ENCODE results near the gene DEFB121. TPM values are rescaled to one million over a fixed set of nuclear protein-coding genes. Genes with fewer than 3 reads are reported as not detected.

Gene DEFB121
- total and polyA plus RNA-seq, 8 donors, result not detected

GRCh38 chr20:31425797-31426196 is 19.8 kb upstream of the DEFB121 start:
- FAIRE-seq (no peak), DNase-seq (no peak), ATAC-seq (no peak)
- peaks cover 0 to 6% (median 1%) of the 10 kb centered on the region in 4 donors for H3K27me3 ChIP-seq
- no peaks in the 10 kb centered on the region for H3K4me1 ChIP-seq
- TF ChIP-seq CTCF (IDR thresholded peaks at IDR 0.05), result no peak
- H3K27ac ChIP-seq, result no peak overlapping the region
- H3K9me3 ChIP-seq, result no peaks in the 10 kb centered on the region
- no peak overlapping the region for H3K4me3 ChIP-seq
- H3K36me3 ChIP-seq, result no peaks in the 10 kb centered on the region
- intact Hi-C loops (cut with DNase I), result no loop called here

- WGBS, 2 donors, result 66 to 68% methylated on average over 7 of the region's 7 CpGs
- Histone ChIP-seq H3K4me1 (no peaks in the 10 kb centered on the region), H3K4me3 (no peak overlapping the region), H3K36me3 (no peaks in the 10 kb centered on the region), H3K9me3 (no peaks in the 10 kb centered on the region), H3K27me3 (peaks cover 0 to 6% (median 0%) of the 10 kb centered on the region in 4 donors), H3K27ac (no peak overlapping the region)
- ATAC-seq, result no peak
- DNase-seq, result no peak
- FAIRE-seq, result no peak
- TF ChIP-seq CTCF (IDR thresholded peaks at IDR 0.05), result no peak
- intact Hi-C loops (cut with DNase I), result no loop called here
Observed at GRCh38 chr20:31418307-31418706, 12.3 kb upstream of the DEFB121 start.

- intact Hi-C loops (cut with DNase I), result no loop called here
- no peak overlapping the region for H3K4me3 ChIP-seq
- no peaks in the 10 kb centered on the region for H3K4me1 ChIP-seq
- H3K27ac ChIP-seq, result no peak overlapping the region
- DNase-seq (no peak), FAIRE-seq (no peak), ATAC-seq (no peak)
- H3K27me3 ChIP-seq, result no peaks in the 10 kb centered on the region
- no peak for TF ChIP-seq CTCF (IDR thresholded peaks at IDR 0.05)
- no peaks in the 10 kb centered on the region for H3K9me3 ChIP-seq
- H3K36me3 ChIP-seq, result no peaks in the 10 kb centered on the region
- 78 to 84% methylated on average over 2 of the region's 2 CpGs for WGBS, 2 donors
Observed at GRCh38 chr20:31415653-31416052, 9.6 kb upstream of the DEFB121 start.

- FAIRE-seq (no peak), DNase-seq (no peak), ATAC-seq (no peak)
- Histone ChIP-seq H3K27me3 (no peaks in the 10 kb centered on the region), H3K27ac (no peak overlapping the region), H3K9me3 (no peaks in the 10 kb centered on the region), H3K4me1 (no peaks in the 10 kb centered on the region), H3K4me3 (no peak overlapping the region), H3K36me3 (no peaks in the 10 kb centered on the region)
- no peak for TF ChIP-seq CTCF (IDR thresholded peaks at IDR 0.05)
- WGBS, 2 donors, result 43 to 53% methylated on average over 6 of the region's 6 CpGs
- intact Hi-C loops (cut with DNase I), result no loop called here
Observed at GRCh38 chr20:31414381-31414780, 8.4 kb upstream of the DEFB121 start.

- Histone ChIP-seq H3K9me3 (no peaks in the 10 kb centered on the region), H3K27me3 (no peaks in the 10 kb centered on the region), H3K4me1 (no peaks in the 10 kb centered on the region), H3K36me3 (no peaks in the 10 kb centered on the region), H3K4me3 (no peak overlapping the region), H3K27ac (no peak overlapping the region)
- no peak for DNase-seq
- WGBS, 2 donors, result 25 to 27% methylated on average over 1 of the region's 1 CpG
- no peak for FAIRE-seq
- intact Hi-C loops (cut with DNase I), result no loop called here
- ATAC-seq, result no peak
- TF ChIP-seq CTCF (IDR thresholded peaks at IDR 0.05), result no peak
Observed at GRCh38 chr20:31410011-31410410, 4.0 kb upstream of the DEFB121 start.
